Left colon (tissue), 2 donors: ENCODE measurements around the gene GYS1. TPM values are rescaled to one million over a fixed set of nuclear protein-coding genes. Genes with fewer than 3 reads are reported as not detected.
"Not testable (repeated sequence)": the region's sequence is repeated elsewhere in the genome, so short reads cannot be mapped to it uniquely, and the experiment has no call there.

ENCODE experiments used
- ATAC-seq: fragments of 200-7000 bp; cut with Tn5 transposase; one replicate; pipeline ENCODE4 v1.9.1; 2020; ENCODE audit warnings: mild to moderate bottlenecking, moderate library complexity
- DNase-seq, 2 donors: peaks; one replicate each; pipeline ENCODE4 v3.0.0-alpha.2; 2020
- intact Hi-C, 2 donors: fragments of 100-400 bp; cut with DNase I in 1 of 2; cut with micrococcal nuclease in 1 of 2; formaldehyde crosslinking; loops; one replicate each; pipeline versions ENCODE4 v1.11.2 to v1.14.0; 2022; cut with DNase I, micrococcal nuclease
- microRNA-seq, 2 donors: library from miRNA; unstranded; fragments of <30 nt; microRNA quantifications; one replicate each; pipeline versions ENCODE4 v1.1.0 to v1.2.0, GENCODE V29; 2020
- total RNA-seq, 2 donors: library from RNA; stranded (reverse); fragmentation: NEBNext Ultra II Directional; extraction: Animal tissue kit (Norgen Biotek cat#: 25700); gene quantifications; one replicate each; pipeline ENCODE4 v1.2.1, GENCODE V29; 2021
- donor health status: DM: no; HTN: no; CAD: no.
- donor health status: DM: yes; HTN: yes; CAD: no.

The GYS1 gene
- total RNA-seq, 2 donors from 2014 or later: 41.4 to 48.6 TPM

DNA sequence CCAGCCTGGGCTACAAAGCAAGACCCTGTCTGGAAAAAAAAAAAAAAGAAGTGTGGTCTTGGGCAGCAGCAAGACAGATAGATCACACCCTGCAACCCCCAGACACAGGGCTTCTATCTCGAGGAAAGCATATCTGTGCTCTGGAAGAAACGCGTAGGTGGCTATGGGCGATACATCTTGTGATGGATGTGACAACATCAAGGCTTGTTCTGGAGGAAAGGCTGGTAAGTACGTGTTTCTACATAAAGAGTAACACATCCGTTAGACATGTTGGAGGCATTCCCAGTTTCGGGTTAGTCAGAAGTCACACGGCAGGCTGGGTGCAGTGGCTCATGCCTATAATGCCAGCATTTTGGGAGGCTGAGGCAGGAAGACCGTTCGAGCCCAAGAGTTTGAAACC is 66.2 kb downstream of the GYS1 start:
- DNase-seq (no peak), ATAC-seq (peak; percentile 25)
- intact Hi-C loops: no loop called here

DNA sequence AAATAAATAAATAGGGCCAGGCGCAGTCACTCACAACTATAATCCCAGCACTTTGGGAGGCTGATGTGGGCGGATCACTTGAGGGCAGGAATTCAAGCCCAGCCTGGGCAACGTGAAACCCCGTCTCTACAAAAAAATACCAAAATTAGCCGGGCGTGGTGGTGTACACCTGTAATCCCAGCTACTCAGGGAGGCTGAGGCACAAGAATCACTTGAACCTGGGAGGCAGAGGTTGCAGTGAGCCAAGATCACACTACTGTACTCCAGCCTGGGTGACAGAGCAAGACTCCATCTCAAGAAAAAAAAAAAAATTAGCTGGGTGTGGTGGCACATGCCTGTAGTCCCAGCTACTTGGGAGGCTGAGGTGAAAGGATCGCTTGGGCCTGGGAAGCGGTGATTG is 67.2 kb downstream of the GYS1 start:
- peak; percentile 22 for ATAC-seq
- DNase-seq, intact Hi-C loops: not testable (repeated sequence)

DNA sequence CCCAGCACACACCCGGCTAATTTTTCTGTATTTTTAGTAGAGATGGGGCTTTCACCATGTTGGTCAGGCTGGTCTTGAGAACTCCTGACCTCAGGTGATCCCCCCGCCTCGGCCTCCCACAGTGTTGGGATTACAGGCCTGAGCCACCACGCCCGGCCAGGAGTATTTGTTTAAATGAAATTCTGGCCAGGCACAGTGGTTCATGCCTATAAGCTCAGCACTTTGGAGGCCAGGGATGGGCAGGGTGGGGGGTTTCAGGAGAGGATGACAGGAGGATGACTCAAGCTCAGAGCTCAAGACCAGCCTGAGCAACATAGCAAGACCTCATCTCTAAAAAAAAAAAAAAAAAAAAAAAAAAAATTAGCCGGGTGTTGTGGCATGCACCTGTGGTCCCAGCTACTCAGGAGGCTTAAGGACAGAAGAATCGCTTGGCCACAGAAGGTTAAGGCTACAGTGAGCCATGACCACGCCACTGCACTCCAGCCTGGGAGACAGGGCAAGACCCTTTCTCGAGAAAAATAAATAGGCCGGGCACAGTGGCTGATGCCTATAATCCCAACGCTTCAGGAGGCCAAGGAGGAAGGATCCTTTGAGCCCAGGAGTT is 67.8 kb downstream of the GYS1 start:
- intact Hi-C loops: no loop called here
- no peak for DNase-seq
- peak; percentile 24 for ATAC-seq

DNA sequence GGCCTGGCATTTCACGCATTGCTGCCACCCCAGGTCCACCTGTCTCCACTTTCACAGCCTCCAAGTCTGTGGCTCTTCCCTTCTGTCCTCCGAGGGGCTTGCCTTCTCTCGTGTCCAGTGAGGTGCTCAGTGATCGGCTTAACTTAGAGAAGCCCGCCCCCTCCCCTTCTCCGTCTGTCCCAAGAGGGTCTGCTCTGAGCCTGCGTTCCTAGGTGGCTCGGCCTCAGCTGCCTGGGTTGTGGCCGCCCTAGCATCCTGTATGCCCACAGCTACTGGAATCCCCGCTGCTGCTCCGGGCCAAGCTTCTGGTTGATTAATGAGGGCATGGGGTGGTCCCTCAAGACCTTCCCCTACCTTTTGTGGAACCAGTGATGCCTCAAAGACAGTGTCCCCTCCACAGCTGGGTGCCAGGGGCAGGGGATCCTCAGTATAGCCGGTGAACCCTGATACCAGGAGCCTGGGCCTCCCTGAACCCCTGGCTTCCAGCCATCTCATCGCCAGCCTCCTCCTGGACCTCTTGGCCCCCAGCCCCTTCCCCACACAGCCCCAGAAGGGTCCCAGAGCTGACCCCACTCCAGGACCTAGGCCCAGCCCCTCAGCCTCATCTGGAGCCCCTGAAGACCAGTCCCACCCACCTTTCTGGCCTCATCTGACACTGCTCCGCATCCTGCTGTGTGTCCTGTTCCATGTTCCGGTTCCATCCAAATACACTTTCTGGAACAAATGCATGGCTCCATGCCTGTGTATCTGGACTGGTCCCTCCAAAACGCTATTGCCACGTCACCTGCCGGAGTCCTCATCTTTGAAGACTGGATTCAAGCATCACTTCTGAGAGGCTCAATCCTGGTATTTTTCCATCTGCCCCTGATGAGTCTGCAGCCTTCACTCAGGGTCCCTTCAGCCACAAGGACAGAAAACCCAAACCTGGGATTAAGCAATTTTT is 70.3 kb downstream of the GYS1 start:
- ATAC-seq: no peak
- DNase-seq: no peak
- intact Hi-C loops: no loop called here

DNA sequence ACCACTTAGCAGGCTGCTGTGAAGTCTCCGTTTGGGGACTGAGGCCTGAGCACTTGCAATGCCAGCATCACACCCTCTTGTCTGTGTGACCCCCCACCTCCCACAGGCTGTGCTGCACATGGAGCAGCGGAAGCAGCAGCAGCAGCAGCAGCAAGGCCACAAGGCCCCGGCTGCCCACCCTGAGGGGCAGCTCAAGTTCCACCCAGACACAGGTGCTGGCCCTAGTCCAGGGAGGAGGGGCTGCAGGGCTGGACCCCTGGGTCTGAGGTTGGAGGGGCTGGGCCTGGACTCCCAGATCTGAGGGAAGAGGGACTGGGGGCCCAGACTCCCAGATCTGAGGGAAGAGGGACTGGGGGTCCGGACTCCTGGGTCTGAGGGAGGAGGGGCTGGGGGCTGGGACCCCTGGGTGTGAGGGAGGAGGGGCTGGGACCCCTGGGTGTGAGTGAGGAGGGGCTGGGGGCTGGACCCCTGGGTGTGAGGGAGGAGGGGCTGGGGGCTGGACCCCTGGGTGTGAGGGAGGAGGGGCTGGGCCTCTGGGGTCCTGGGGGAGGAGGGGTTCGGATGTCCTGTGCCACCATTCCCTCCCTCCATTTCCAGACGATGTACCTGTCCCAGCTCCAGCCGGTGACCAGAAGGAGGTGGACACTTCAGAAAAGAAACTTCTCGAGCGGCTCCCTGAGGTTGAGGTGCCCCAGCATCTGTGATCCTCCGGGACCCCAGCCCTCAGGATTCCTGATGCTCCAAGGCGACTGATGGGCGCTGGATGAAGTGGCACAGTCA is 71.2 kb downstream of the GYS1 start:
- no peak for ATAC-seq
- intact Hi-C loops: no loop called here
- no peak for DNase-seq

DNA sequence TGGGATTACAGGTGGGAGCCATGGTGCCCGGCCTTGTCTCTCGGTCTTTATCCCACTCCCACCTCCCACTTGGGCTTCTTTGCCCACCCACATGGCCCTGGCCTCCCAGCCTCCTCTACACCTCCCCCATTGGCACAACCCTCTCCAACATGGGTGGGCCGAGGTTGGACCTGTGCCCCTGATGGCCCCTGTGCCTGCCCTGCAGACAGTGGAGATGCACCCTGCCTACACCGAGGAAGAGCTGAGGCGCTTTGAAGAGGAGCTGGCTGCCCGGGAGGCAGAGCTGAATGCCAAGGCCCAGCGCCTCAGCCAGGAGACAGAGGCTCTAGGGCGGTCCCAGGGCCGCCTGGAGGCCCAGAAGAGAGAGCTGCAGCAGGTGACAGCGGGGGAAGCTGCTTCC is 72.2 kb downstream of the GYS1 start:
- DNase-seq (no peak), ATAC-seq (no peak)
- intact Hi-C loops: no loop called here

DNA sequence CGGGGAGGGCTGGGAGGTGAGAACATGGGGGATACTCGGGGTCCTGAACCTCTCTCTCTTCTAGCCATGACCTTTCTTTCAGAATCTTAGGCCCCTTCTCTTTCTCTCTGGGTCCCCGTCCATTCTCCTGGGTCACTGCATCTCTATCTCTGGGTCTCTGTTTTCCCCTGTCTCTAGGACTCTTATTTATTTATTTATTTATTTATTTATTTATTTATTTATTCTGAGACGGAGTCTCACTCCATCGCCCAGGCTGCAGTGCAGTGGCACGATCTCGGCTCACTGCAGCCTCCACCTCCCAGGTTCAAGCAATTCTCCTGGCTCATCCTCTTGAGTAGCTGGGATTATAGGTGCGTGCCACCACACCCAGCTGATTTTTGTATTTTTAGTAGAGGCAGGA is 73.8 kb downstream of the GYS1 start:
- DNase-seq, ATAC-seq, intact Hi-C loops: not testable (repeated sequence)

DNA sequence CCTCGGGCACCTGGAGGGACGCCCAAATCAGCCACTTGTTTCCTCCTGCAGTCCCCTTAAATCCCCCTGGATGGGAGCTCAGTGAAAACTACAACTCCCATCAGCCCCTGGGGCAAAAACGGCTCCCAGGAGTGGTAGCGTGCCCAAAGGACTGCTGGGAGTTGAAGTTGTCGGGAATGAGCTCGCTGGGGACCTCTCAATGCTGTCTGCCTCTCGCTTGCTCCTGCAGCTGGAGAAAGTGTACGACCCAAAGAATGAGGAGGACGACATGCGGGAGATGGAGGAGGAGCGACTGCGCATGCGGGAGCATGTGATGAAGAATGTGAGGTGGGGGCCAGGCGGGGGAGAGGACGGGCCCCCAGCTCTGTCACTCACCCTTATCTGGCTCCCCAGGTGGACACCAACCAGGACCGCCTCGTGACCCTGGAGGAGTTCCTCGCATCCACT is 74.3 kb downstream of the GYS1 start:
- no peak for DNase-seq
- intact Hi-C loops: no loop called here
- ATAC-seq: peak; percentile 40

Small RNAs within 50 kb of the gene (microRNA-seq; reads per million reads assigned to microRNA genes)
- 0 reads per million in 2 donors for gene MIR6798

Other genes starting within 250 kb of the GYS1 start
- gene IZUMO1, start 246.4 kb downstream of the GYS1 start, total RNA-seq: not detected
- under 1 TPM; 0.37 to 0.56 TPM for gene FUT1, start 240.7 kb downstream of the GYS1 start, total RNA-seq
- gene FGF21, start 237.8 kb downstream of the GYS1 start, total RNA-seq: not detected
- 10 to 100 TPM; 57.5 to 78.0 TPM for gene BCAT2, start 182.3 kb downstream of the GYS1 start, total RNA-seq
- 1 to 10 TPM; 3.3 to 4.6 TPM for gene HSD17B14, start 156.8 kb downstream of the GYS1 start, total RNA-seq
- gene PLEKHA4, start 124.7 kb downstream of the GYS1 start, total RNA-seq: 1 to 10 TPM; 4.3 to 8.6 TPM
- gene PPP1R15A, start 120.9 kb downstream of the GYS1 start, total RNA-seq: 10 to 100 TPM; 39.4 to 40.4 TPM
- not detected for gene TULP2, start 94.6 kb downstream of the GYS1 start, total RNA-seq
- 100 to 1,000 TPM; 207 to 210 TPM for gene NUCB1, start 93.0 kb downstream of the GYS1 start, total RNA-seq
- gene DHDH, start 59.6 kb downstream of the GYS1 start, total RNA-seq: under 1 TPM in 1 of 2 donors, not detected in 1; 0.56 TPM
- 100 to 1,000 TPM; 128 to 174 TPM for gene BAX, start 38.4 kb downstream of the GYS1 start, total RNA-seq
- gene FTL, start 28.0 kb downstream of the GYS1 start, total RNA-seq: 1,000 to 10,000 TPM in 1 of 2 donors, 100 to 1,000 TPM in 1; 931 to 1,901 TPM
- gene RUVBL2, start 578 bp upstream of the GYS1 start, total RNA-seq: 10 to 100 TPM; 47.9 to 56.7 TPM
- not detected for gene LHB, start 23.8 kb upstream of the GYS1 start, total RNA-seq
- gene CGB3, start 31.0 kb upstream of the GYS1 start, total RNA-seq: not detected
- gene CGB2, start 38.6 kb upstream of the GYS1 start, total RNA-seq: not detected
- not detected for gene CGB1, start 43.6 kb upstream of the GYS1 start, total RNA-seq
- not detected for gene CGB5, start 50.5 kb upstream of the GYS1 start, total RNA-seq
- not detected for gene CGB8, start 55.8 kb upstream of the GYS1 start, total RNA-seq
- gene CGB7, start 64.4 kb upstream of the GYS1 start, total RNA-seq: not detected
- gene NTF4, start 71.5 kb upstream of the GYS1 start, total RNA-seq: not detected
- not detected for gene KCNA7, start 79.4 kb upstream of the GYS1 start, total RNA-seq
- 100 to 1,000 TPM; 138 to 143 TPM for gene SNRNP70, start 92.1 kb upstream of the GYS1 start, total RNA-seq
- 10 to 100 TPM in 1 of 2 donors, 1 to 10 TPM in 1; 8.8 to 11.4 TPM for gene LIN7B, start 121.1 kb upstream of the GYS1 start, total RNA-seq
- 1 to 10 TPM; 1.8 to 2.0 TPM for gene C19orf73, start 125.8 kb upstream of the GYS1 start, total RNA-seq
- 10 to 100 TPM; 21.8 to 24.2 TPM for gene PPFIA3, start 126.2 kb upstream of the GYS1 start, total RNA-seq
- gene HRC, start 162.1 kb upstream of the GYS1 start, total RNA-seq: 1 to 10 TPM; 1.2 to 1.3 TPM
- 100 to 1,000 TPM; 244 to 291 TPM for gene TRPM4, start 164.5 kb upstream of the GYS1 start, total RNA-seq